Amniotic stem cell (primary cell): Measurements from ENCODE around the gene STX8.

Experiments used
- DNase-seq: peaks from one replicate; lab custom pipeline; 2025; lab: John Stamatoyannopoulos, UW

Gene STX8

GRCh38 chr17:9554715-9555114, 20.9 kb downstream of the STX8 start:
- peak; percentile 3 for DNase-seq

GRCh38 chr17:9553596-9553995, 22.0 kb downstream of the STX8 start:
- DNase-seq: no peak

- DNase-seq: no peak
Measured at GRCh38 chr17:9553181-9553580, 22.4 kb downstream of the STX8 start.

GRCh38 chr17:9549215-9549614, 26.4 kb downstream of the STX8 start:
- DNase-seq: no peak

- DNase-seq: no peak
Measured at GRCh38 chr17:9544221-9544620, 31.4 kb downstream of the STX8 start.

- no peak for DNase-seq
Measured at GRCh38 chr17:9541718-9542117, 33.9 kb downstream of the STX8 start.

GRCh38 chr17:9538626-9539025, 37.0 kb downstream of the STX8 start:
- no peak for DNase-seq

GRCh38 chr17:9537177-9537776, 38.3 kb downstream of the STX8 start:
- DNase-seq: no peak

- no peak for DNase-seq
Measured at GRCh38 chr17:9536061-9536460, 39.6 kb downstream of the STX8 start.

- no peak for DNase-seq
Measured at GRCh38 chr17:9533441-9533840, 42.2 kb downstream of the STX8 start.

- DNase-seq: no peak
Measured at GRCh38 chr17:9532715-9533114, 42.9 kb downstream of the STX8 start.

- DNase-seq: no peak
Measured at GRCh38 chr17:9531034-9531433, 44.6 kb downstream of the STX8 start.

- no peak for DNase-seq
Measured at GRCh38 chr17:9529033-9529700, 46.5 kb downstream of the STX8 start.

- DNase-seq: no peak
Measured at GRCh38 chr17:9527788-9528187, 47.8 kb downstream of the STX8 start.

- DNase-seq: no peak
Measured at GRCh38 chr17:9522074-9522473, 53.5 kb downstream of the STX8 start.

GRCh38 chr17:9521062-9521461, 54.6 kb downstream of the STX8 start:
- DNase-seq: no peak

GRCh38 chr17:9520649-9521048, 55.0 kb downstream of the STX8 start:
- no peak for DNase-seq

GRCh38 chr17:9519583-9520272, 55.9 kb downstream of the STX8 start:
- no peak for DNase-seq

- no peak for DNase-seq
Measured at GRCh38 chr17:9517396-9517795, 58.2 kb downstream of the STX8 start.

GRCh38 chr17:9513266-9513665, 62.4 kb downstream of the STX8 start:
- DNase-seq: no peak

GRCh38 chr17:9512323-9513168, 63.1 kb downstream of the STX8 start:
- no peak for DNase-seq

- no peak for DNase-seq
Measured at GRCh38 chr17:9509236-9509816, 66.3 kb downstream of the STX8 start.
